GM19438 (cell line): ENCODE measurements around the gene ADM.

Experiments
- ATAC-seq: cut with Tn5 transposase; IDR thresholded peaks from one replicate; pipeline ENCODE4 v1.9.1; 2021; ENCODE audit warnings: low read depth; ENCODE audit not compliant: unreplicated experiment

Gene ADM

GRCh38 chr11:10308201-10308954 is 3.5 kb downstream of the ADM start:
- ATAC-seq = no peak

DNA sequence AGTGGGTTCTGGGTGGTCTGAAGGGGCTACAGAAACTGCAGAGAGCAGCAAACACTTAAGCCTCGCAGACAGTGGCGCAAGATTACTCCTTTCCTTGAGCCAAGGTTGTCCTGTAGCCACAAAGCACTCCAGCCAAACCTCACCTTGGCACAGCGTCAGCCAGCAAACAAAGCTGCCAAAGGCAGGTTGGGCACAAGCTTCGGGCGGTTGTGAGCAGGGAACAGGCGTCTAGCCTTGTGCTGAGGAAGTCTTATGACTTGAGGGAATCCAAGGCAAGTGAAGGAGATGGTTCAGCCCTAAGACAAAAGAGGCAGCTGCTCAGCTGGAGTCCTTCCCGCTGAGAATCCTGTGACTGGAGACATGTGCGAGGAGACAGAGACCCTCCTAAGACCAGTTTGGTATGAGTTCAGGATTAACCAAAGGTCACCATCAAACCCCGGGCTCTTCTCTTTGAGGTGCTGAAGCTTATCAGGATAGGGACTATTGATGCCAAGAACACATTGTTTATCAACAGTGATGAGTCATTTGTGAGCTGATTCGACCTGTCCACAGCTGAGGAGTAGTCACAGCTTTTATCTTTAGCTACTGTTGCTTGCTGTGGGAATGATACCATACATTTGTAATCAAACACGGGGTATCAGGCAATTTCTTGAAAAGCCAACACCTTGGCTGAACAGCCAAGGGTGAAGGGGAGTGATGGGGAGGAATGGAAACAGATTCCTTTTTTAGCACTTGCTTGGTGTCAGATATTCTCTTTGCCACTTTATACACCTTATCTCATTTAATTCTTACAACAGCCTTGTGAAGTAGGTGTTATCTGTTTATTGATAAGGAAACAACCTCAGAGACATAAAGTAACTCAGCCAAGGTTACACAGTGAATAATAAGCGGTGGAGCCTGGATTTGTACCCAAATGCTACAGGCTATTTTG is 4.6 kb downstream of the ADM start:
- ATAC-seq = no peak

DNA sequence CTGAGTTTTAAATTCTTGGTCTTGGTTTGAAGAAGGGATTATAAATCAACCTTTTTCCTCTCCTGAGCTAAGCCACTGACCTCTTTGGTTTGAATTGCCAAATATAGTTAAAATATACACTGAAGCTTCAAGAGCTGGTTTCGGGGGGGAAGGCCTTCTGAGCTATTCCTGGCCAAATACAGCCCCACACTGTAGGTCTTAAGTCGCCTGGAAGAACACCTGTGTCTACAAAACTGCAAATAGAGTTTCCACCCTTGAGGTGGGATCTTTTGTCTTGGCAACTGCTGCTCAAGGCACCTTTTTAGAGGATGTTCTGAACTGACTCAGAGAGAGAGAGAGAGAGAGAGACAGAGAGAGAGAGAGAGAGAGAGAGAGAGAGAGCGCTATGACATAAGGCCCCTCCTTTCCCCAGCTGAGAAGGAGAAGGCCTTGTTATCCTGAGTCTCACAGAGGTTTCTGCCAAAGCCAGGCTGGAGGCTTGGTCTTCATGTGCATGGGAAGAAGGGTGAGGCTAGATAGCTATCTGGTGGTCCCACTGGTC is 5.5 kb downstream of the ADM start:
- no peak for ATAC-seq

GRCh38 chr11:10311802-10312201 is 6.9 kb downstream of the ADM start:
- ATAC-seq = no peak

- peak; percentile 68 for ATAC-seq
Observed at GRCh38 chr11:10314199-10315072, 9.6 kb downstream of the ADM start.

DNA sequence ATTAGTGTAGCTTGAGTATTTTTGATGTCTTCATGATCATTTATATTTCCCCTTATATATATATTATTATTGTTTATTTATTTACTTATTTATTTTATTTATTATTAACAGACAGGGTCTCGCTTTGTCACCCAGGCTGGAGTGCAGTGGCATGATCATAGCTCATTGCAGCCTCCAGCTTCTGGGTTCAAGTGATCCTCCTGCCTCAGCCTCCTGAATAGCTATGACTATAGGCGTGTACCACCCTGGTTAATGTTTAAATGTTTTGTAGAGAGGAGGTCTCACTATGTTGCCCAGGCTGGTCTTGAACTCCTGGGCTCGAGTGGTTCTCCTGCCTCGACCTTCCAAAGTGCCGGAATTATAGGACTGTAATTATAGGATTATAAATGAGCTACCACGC is 10.2 kb downstream of the ADM start:
- no peak for ATAC-seq

DNA sequence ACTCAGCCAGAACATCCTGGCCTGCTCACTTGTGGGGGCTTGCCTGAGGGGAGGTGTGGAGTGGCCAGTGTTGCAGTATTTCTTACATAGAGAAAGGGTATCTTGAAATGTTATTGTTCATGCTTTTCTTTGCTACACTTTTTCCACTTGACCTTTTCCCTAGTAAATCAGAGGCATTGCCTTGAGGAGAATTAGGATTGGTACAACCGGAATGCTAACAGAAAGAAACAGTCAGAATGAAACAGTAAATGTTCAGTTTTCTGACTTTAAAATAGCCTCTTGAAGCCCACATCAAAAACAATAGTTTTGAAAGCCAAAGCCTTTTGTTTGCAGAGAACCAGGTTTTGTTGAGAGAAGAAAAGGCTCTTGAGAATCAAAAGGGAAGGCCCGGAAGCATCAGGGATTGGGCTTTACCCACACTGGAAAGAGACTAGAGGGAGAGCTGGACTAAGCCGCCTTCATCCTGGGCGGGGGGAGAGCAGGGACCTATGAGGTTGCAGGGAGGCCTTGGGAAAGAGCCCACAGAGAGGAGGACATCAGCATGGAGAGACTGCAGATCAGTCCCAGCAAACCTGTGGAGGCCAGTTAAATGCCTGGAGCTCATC is 12.4 kb downstream of the ADM start:
- no peak for ATAC-seq

GRCh38 chr11:10317776-10318526 is 13.1 kb downstream of the ADM start:
- peak; percentile 46 for ATAC-seq

DNA sequence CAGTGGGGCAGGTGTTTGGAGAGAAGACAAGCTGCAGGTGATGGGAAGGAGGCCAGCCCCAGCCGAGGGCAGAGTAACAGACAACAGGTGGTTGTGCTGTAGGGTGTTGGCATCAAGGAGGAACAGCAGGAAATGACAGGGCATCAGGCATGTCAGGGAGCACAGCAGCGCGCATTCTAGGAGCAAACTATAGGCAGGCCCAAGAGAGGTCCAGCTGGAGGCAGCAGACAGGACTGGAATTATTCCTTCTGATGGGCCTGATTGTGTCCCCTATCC is 13.6 kb downstream of the ADM start:
- ATAC-seq = no peak

- ATAC-seq = no peak
Observed at GRCh38 chr11:10319702-10320558, 15.1 kb downstream of the ADM start.

DNA sequence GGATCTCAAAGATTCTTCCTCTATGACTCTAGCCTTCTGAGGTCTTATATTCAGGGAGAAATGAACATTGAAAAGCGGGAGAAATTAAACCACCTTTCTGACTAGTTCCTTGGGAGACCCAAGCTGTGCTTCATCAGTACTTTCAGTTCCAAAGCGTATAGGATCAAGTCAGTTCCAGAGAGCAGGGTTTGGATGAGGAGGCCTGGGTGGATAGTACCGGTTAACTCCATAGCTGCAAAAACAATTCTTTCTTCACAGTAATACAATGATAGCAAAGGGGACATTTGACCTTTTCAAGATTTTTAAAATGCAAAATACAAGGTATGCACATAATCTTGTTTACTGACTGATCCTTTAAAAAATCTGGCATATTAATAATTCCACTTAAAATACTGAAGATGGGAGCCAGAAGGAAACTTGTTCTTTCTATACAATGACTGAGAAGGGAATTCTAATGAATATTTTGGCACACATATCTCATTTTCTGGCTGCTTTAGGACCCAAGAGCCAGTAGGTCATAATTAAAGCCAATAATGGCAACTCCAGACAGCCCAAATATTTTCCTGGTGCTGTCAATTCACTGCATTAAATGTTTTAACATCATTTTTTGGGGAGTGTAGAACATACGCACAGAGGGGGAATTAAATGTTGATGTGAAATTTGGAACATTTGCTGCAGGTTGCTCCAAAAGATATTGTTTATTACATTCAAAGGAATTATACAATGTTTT is 16.0 kb downstream of the ADM start:
- ATAC-seq = no peak

- no peak for ATAC-seq
Observed at GRCh38 chr11:10322401-10322800, 17.5 kb downstream of the ADM start.

GRCh38 chr11:10322830-10323792 is 18.2 kb downstream of the ADM start:
- ATAC-seq = no peak

DNA sequence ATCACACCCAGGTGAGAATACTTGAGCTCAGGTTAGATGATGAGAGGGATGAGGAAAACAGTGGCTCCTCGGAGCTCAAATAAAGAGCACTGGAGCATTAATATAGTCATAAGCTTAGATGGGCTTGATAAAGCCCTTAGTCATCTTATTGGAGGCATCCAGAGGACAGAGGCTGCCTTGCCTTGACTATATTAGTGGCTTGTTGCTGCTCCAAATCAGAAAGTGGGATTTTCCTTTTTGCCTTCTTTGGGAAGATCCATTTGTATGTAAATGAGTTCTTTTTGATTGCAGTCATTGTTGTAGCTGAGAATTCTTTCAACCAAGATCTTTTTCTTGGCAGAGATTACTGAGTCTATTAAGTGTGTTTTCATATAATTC is 18.9 kb downstream of the ADM start:
- ATAC-seq = no peak

DNA sequence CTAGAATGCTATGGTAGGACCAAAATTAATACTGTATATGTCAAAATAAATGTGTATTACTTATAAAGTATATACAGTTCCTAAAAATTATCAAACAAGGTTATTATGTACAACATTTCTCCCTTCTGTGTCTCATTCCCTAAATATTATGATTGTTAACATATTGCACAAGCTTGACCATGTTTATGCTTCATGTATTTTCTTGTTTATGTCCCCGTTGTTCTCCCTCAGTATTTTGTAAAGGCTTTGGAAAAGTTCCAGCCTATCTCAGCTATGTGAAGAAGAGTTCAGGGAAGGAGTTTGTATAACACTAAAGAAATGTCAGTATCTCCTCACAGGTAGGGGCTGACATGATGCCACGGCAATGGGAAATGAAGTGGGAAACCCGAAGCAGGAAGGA is 19.6 kb downstream of the ADM start:
- ATAC-seq = no peak

- no peak for ATAC-seq
Observed at GRCh38 chr11:10325277-10326011, 20.6 kb downstream of the ADM start.
